Gastroesophageal sphincter (tissue), 4 donors: Measurements from ENCODE around the gene FOXQ1. TPM values are rescaled to one million over a fixed set of nuclear protein-coding genes. Genes with fewer than 3 reads are reported as not detected.
"Not testable (repeated sequence)": the region's sequence is repeated elsewhere in the genome, so short reads cannot be mapped to it uniquely, and the experiment has no call there.

Experiments used
- ATAC-seq: fragments of 150-250 bp; one replicate; pipeline ENCODE4 v1.9.1; 2016; ENCODE audit warnings: mild to moderate bottlenecking, moderate library complexity
- H3K27ac ChIP-seq, 4 donors: fragments of 200-600 bp; sonication (generic) in 3 of 4; 1 replicate in 3 of 4; 2 replicates in 1 of 4; pipeline ENCODE4 v1.5.1; 2016 to 2019
- H3K27me3 ChIP-seq: fragments of 200-600 bp; sonication (generic); one replicate; pipeline ENCODE4 v1.5.1; 2019
- H3K36me3 ChIP-seq, 2 donors: fragments of 200-600 bp; sonication (generic); one replicate each; pipeline ENCODE4 v1.5.1; 2019; ENCODE audit warnings: control low read depth in 1 of 2
- H3K4me1 ChIP-seq, 3 donors: fragments of 200-600 bp; sonication (generic); 1 replicate in 2 of 3; 2 replicates in 1 of 3; pipeline ENCODE4 v1.5.1; 2016 to 2019; ENCODE audit warnings: control low read depth in 2 of 3
- H3K4me3 ChIP-seq, 2 donors: fragments of 200-600 bp; sonication (generic); one replicate each; pipeline ENCODE4 v1.5.1; 2019; ENCODE audit warnings: mild to moderate bottlenecking in 1 of 2, moderate library complexity in 1 of 2
- H3K9me3 ChIP-seq, 3 donors: fragments of 200-600 bp; sonication (generic); one replicate each; pipeline ENCODE4 v1.5.1; 2017 to 2019; ENCODE audit warnings: control low read depth in 2 of 3
- CTCF ChIP-seq, 4 experiments: fragments of 200-600 bp in 2 of 4; fragments of 450-650 bp in 2 of 4; sonication (generic) in 1 of 4; IDR thresholded peaks; one replicate each; pipeline ENCODE4 v1.5.1; 2017 to 2019; ENCODE audit warnings: antibody characterized with exemption in 4 of 4, mild to moderate bottlenecking in 2 of 4, moderate library complexity in 2 of 4
- EP300 ChIP-seq: sonication (generic); formaldehyde crosslinking; IDR thresholded peaks from one replicate; pipeline ENCODE4 v1.6.1; 2017; ENCODE audit warnings: antibody characterized with exemption, mild to moderate bottlenecking
- POLR2A ChIP-seq, 2 donors: fragments of 450-650 bp; IDR thresholded peaks; one replicate each; pipeline ENCODE4 v1.6.1; 2017; ENCODE audit warnings: antibody characterized with exemption in 2 of 2, mild to moderate bottlenecking in 2 of 2, moderate library complexity in 1 of 2
- POLR2AphosphoS5 ChIP-seq: sonication (generic); formaldehyde crosslinking; IDR thresholded peaks from one replicate; pipeline ENCODE4 v1.6.1; 2017; ENCODE audit warnings: antibody characterized with exemption
- WGBS, 2 donors: methylation state at CpG; one replicate each; pipeline ENCODE4 v1.1.5; 2018; ENCODE audit warnings: low coverage in 1 of 2; 5-methylcytosine and 5-hydroxymethylcytosine counted together
- total RNA-seq, 4 donors: library from RNA; depleted of rRNA; stranded (reverse); fragments of >200 nt; gene quantifications; one replicate each; pipeline ENCODE4 v1.1.0, GENCODE V29; 2016

Gene FOXQ1
- total RNA-seq, 4 donors from 2014 or later, result 0.40 to 7.0 (median 4.5) TPM

- Histone ChIP-seq H3K36me3 (no peaks in the 10 kb centered on the region), H3K9me3 (peaks cover 0 to 23% (median 0%) of the 10 kb centered on the region in 3 donors), H3K4me3 (no peak overlapping the region), H3K27ac (peak overlapping the region in 3 of 4 donors; percentile 50 to 72 (median 69)), H3K4me1 (peaks cover 11 to 46% (median 12%) of the 10 kb centered on the region in 3 donors), H3K27me3 (no peaks in the 10 kb centered on the region)
- ATAC-seq, result no peak
- WGBS, 2 donors, result 8 to 20% methylated on average over 1 of the region's 1 CpG
- TF ChIP-seq POLR2AphosphoS5 (peak; percentile 23), EP300 (no peak)
Observed at GRCh38 chr6:1349655-1350054, 37.8 kb downstream of the FOXQ1 start.

GRCh38 chr6:1351381-1352008 is 39.6 kb downstream of the FOXQ1 start:
- no peak overlapping the region for H3K27ac ChIP-seq
- H3K4me1 ChIP-seq, result peaks cover 9 to 40% (median 11%) of the 10 kb centered on the region in 3 donors
- WGBS, 2 donors, result 87 to 90% methylated on average over 2 of the region's 2 CpGs
- H3K36me3 ChIP-seq, result no peaks in the 10 kb centered on the region
- no peak for TF ChIP-seq EP300
- TF ChIP-seq POLR2AphosphoS5, result no peak
- TF ChIP-seq CTCF (IDR thresholded peaks at IDR 0.05), result no peak
- TF ChIP-seq POLR2A (IDR thresholded peaks at IDR 0.05), result no peak
- peaks cover 0 to 22% (median 0%) of the 10 kb centered on the region in 3 donors for H3K9me3 ChIP-seq
- ATAC-seq, result no peak
- H3K4me3 ChIP-seq, result no peak overlapping the region
- H3K27me3 ChIP-seq, result no peaks in the 10 kb centered on the region

- not testable (repeated sequence) for H3K27ac ChIP-seq, ATAC-seq, H3K4me3 ChIP-seq, H3K36me3 ChIP-seq, H3K27me3 ChIP-seq, H3K4me1 ChIP-seq
- H3K9me3 ChIP-seq, result peaks cover 0 to 22% (median 0%) of the 10 kb centered on the region in 3 donors
Observed at GRCh38 chr6:1355068-1355467, 43.2 kb downstream of the FOXQ1 start.

- not testable (repeated sequence) for ATAC-seq, H3K36me3 ChIP-seq, H3K9me3 ChIP-seq, H3K27me3 ChIP-seq, H3K27ac ChIP-seq, H3K4me3 ChIP-seq
- H3K4me1 ChIP-seq, result peaks cover 8 to 37% (median 9%) of the 10 kb centered on the region in 3 donors
- WGBS, 2 donors, result 94 to 95% methylated on average over 2 of the region's 4 CpGs
Observed at GRCh38 chr6:1361717-1362116, 49.8 kb downstream of the FOXQ1 start.

GRCh38 chr6:1362643-1363042 is 50.7 kb downstream of the FOXQ1 start:
- no peak overlapping the region for H3K27ac ChIP-seq
- no peaks in the 10 kb centered on the region for H3K27me3 ChIP-seq
- TF ChIP-seq EP300, result no peak
- no peak for TF ChIP-seq CTCF (IDR thresholded peaks at IDR 0.05)
- TF ChIP-seq POLR2A (IDR thresholded peaks at IDR 0.05), result no peak
- TF ChIP-seq POLR2AphosphoS5, result no peak
- H3K36me3 ChIP-seq, result no peaks in the 10 kb centered on the region
- WGBS, 2 donors, result 91 to 93% methylated on average over 8 to 9 of the region's 9 CpGs
- no peak for ATAC-seq
- H3K4me3 ChIP-seq, result no peak overlapping the region
- no peaks in the 10 kb centered on the region for H3K9me3 ChIP-seq
- peaks cover 8 to 40% (median 9%) of the 10 kb centered on the region in 3 donors for H3K4me1 ChIP-seq

- no peak for TF ChIP-seq POLR2AphosphoS5
- no peak for TF ChIP-seq EP300
- TF ChIP-seq POLR2A (IDR thresholded peaks at IDR 0.05), result no peak
- no peak for TF ChIP-seq CTCF (IDR thresholded peaks at IDR 0.05)
- H3K4me1 ChIP-seq, result peaks cover 8 to 40% (median 9%) of the 10 kb centered on the region in 3 donors
- 90 to 100% methylated on average over 2 to 4 of the region's 4 CpGs for WGBS, 2 donors
- no peaks in the 10 kb centered on the region for H3K27me3 ChIP-seq
- no peaks in the 10 kb centered on the region for H3K9me3 ChIP-seq
- no peak overlapping the region for H3K4me3 ChIP-seq
- no peaks in the 10 kb centered on the region for H3K36me3 ChIP-seq
- peak; percentile 11 for ATAC-seq
- peak overlapping the region; percentile 61 to 92 (median 82) for H3K27ac ChIP-seq
Observed at GRCh38 chr6:1363298-1363697, 51.4 kb downstream of the FOXQ1 start.
